GM04503 (cell line): ENCODE results near the gene GSTP1.

ENCODE experiments used
- DNase-seq: peaks from one replicate; pipeline ENCODE4 v3.0.0-alpha.2; 2012; ENCODE audit warnings: low read depth

The GSTP1 gene

GRCh38 chr11:67631411-67631810, 47.8 kb downstream of the GSTP1 start:
- no peak for DNase-seq

GRCh38 chr11:67631853-67632174, 48.2 kb downstream of the GSTP1 start:
- DNase-seq, result no peak

GRCh38 chr11:67632175-67632981, 48.8 kb downstream of the GSTP1 start:
- no peak for DNase-seq

GRCh38 chr11:67632982-67633755, 49.6 kb downstream of the GSTP1 start:
- DNase-seq, result no peak

GRCh38 chr11:67633758-67634365, 50.2 kb downstream of the GSTP1 start:
- DNase-seq, result no peak

- no peak for DNase-seq
Measured at GRCh38 chr11:67634366-67635230, 51.0 kb downstream of the GSTP1 start.

GRCh38 chr11:67635231-67635521, 51.6 kb downstream of the GSTP1 start:
- DNase-seq, result no peak
